ENCODE data around the gene RTN4IP1.

DNA sequence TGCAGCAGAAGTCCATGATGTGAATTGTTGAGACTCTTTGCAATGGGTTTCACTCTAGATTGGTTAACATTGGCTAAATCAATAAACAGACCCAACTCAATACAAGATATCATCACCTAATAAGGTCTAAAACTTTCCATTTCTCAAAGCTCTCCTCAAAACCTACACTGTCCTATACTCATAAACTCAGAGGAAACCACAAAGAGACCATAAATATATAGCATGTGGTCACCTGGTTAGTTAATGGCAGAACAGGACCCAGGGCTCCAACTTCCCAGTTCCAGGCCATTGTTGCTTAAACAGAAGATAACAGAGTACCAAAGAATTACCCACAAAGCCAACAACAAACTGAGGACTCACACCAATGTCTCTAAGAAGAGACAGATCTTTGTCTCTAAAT is 12.0 kb downstream of the RTN4IP1 start:
- no peak for TF ChIP-seq CTCF (IDR thresholded peaks at IDR 0.05)
- TF ChIP-seq POLR2A (IDR thresholded peaks at IDR 0.05) = no peak
